HG02610 (cell line): ENCODE data around the gene GTSE1.

Source experiments
- ATAC-seq: cut with Tn5 transposase; IDR thresholded peaks from one replicate; pipeline ENCODE4 v1.9.1; 2021; ENCODE audit warnings: mild to moderate bottlenecking, moderate library complexity; ENCODE audit not compliant: unreplicated experiment

GTSE1 gene

DNA sequence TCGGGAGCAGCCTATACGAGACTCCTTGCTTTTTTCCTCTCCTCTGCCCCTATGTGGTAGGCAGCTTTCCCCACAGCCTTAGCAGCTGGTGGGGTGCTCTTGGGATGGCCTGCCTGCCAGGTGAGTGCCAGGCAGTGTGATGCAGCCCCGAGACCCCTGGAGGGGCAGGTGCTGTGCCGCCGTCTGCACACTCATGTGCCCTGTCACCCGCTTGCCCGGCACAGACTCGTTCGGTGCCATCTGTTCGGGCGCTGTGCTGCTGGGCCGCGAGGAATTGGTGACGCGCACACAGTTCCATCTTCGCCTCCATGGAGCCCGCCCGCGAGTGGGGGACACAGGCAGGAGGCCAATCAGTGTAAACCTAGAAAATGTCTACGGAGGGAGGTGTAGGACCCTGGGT is 54.0 kb downstream of the GTSE1 start:
- no peak for ATAC-seq

DNA sequence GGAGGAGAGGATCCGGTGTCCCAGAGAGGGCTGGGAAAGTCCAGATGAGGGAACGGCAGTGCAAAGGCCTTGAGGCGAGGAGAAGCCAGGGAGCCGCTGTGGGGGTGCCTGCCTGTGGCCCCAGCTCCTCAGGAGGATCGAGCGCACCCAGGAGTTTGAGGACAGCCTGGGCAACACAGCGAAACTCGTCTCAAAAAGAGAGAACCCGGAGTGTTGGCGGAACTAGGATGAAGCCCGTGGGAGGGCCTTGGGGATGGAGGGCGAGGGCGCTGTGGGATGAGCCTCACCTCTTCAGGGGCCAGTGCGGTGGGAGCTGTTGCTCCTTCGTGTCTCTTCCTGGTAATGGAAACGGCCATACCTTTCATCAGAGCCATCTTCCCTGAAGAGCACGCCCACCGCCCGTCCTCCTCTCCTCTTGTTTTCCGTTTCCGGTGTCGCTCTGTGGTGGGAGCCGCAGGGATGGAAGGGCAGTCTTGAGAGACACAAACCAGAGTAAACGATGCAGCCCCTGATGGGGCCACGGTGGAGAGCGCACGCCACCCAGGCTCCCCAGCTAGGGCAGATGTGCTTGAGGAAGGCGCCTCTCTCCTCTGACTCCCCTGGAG is 54.6 kb downstream of the GTSE1 start:
- no peak for ATAC-seq

DNA sequence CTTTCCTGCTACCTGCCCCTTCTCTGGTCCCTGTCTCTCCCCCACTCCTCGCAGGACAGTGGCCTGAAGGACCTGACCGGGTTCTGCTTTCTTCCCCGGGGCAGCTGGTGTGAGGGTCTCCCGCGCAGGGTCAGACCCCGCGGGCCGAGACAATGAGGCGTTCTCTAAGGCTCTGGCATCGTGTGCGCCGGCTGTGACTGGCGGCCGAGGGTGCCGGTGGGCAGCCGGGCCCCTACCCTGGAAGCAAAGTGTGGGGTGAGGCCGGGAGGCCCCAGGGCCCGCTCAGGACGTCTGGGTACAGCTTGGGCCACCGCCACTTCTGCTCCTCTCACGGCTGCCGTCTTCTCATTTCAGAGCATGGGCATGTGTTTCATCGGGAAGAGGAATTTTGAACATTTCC is 55.1 kb downstream of the GTSE1 start:
- ATAC-seq, result no peak

DNA sequence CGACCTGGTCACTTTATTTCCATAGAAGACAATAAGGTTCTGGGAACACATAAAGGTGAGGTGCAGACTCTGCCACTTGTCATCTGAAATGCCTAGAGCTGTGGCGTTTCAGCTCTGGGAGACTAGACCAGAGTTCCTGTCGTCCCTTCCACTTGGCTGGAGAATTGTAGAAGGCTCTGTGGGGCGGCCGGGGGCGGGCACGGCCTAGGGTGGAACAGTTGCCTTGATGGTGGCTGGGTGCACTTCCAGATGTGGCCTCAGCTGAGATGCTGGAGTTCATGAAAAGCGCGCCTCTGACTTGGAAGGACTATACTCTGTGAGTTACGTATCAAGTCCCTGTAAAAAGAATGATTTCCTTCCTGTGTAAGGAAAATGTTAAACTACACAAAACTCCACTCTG is 55.6 kb downstream of the GTSE1 start:
- no peak for ATAC-seq

DNA sequence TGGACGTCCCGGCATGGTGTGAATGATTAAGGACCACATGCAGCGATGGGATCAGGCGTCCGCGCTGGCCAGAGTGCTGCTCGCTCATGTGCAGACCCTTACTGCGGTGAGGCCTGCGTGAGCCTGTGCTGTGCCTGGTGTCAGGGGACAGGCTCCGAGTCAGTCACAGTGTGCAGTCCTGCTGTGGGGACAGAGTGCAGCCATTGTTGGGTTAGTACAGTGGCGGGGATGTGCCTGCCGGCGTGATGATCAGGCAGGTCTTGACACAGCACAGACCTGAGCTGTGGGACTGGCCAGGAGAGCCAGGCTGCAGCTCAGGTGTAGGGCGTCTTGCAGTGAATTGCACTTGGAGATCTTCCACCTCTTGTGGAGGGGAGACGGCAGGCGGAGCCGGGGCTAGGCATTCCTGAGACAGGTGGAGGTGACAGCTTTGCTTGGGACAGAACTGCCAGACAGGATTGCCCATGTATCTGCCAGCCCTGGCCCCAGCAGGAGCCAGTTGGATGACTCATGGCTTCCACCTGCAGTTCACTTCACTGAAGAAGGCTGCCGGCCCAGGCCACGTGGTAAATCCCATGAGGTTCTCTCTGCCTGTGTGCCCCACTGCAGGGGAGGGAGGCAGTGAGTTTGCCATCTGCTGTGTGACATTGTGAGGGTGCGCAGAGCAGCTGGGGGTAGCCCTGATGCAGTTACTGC is 56.2 kb downstream of the GTSE1 start:
- ATAC-seq, result no peak

DNA sequence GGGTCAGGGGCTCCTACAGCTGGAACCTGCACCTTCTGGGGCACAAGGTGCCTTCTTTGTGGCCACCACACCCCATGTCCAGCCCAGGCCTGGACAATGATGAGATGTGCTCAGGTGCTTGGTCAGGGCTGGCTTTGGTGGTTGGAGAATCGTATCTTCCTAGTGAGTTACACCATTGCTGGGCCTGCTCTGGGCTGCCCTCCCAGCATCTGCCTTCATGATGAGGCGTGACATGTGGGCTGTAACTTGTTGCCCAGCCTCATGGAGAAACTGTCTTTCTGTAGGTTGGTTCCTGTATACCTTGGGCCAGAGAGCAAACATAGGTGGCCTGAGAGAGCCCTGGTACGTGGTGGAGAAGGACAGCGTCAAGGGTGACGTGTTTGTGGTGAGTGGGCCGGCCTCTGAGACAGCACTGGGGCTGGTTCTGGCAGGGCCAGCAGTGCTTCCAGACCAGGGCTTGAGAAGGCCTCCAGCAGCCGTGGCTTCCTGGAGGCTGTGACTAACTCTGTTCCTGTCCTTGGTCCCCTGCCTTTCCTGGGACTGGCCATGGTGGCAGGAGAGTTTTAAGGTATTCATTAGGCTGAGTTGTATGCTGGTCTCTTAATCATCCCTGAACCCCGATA is 56.9 kb downstream of the GTSE1 start:
- no peak for ATAC-seq

DNA sequence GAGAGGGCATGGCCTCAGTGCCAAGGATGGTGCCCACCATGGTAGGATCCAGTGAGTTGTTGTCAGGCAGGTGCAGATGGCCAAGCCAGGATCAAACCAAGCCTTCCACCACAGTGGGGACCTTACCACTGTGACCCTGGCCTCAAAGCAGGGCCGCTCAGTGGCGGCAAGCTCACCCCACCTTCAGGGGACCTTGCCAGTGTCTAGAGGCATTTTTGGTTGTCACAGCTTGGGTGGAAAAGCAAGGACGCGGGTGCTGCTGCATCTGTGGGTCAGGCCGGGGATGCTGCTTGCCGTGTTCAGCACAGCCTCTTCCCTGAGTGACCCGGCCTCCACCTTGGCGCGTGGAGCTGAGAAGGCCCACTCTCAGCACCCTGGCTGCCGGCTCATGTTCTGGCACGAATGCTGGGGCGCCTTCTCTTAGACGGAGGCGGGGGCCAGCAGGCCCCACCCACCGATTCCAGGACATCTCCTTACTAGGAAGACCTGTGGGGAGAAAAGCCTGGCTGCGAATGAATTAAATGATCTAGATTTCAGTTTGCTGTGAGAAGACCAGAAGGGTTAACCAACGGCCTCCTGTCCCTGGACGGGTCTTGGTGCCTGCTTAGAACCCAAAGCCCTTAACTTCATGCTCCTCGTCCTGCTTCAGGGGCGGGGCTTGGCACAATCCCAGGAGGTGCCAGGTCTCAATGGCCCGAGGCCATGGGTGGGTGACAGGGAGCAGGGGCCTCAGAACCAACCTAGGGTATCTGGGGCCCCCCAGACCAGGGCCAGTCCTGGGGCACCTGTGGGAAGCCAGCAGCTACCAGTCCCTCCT is 57.7 kb downstream of the GTSE1 start:
- no peak for ATAC-seq

DNA sequence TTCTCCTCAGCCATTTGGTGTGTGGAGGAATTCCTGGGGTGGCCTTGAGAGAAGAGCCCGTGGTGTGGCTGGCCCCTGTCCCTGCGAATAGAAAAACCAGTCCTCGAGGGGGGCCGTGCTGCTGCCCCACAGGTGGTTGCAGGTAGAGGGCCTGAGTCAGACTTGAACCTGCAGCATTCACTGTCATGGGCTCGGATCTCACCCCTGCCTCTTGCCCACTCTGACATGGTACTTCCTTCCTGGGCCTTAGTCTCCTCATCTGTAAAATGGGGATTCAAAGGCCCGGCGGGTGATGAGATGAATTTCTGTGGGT is 58.3 kb downstream of the GTSE1 start:
- ATAC-seq, result no peak

GRCh38 chr22:46355369-46355995 is 58.8 kb downstream of the GTSE1 start:
- no peak for ATAC-seq

DNA sequence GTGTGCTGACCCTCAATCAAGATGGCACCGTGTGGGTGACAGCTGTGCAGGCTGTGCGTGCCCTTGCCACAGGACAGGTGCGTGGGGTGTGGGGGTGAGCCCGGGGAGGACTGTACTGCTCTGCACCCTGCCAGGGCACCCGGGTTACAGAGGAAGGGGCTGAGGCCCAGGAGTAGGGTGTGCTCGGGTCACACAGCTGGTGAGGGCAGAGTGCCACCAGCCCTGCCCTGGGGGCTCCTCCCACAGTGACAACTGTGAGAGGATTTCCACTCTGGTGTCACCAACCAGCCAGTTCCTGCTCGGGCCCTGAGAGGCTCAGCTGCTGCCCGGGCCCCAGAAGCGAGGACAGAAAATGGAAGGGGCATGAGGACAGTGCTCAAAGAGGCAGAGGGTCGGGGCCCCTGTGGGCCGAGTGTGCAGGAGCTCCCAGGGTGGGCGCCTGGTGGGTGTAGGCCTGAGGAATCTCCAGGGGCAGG is 59.4 kb downstream of the GTSE1 start:
- ATAC-seq, result no peak

GRCh38 chr22:46356496-46357480 is 60.1 kb downstream of the GTSE1 start:
- no peak for ATAC-seq

GRCh38 chr22:46357711-46358520 is 61.2 kb downstream of the GTSE1 start:
- no peak for ATAC-seq

- ATAC-seq, result no peak
Observed at GRCh38 chr22:46358766-46359165, 62.1 kb downstream of the GTSE1 start.

DNA sequence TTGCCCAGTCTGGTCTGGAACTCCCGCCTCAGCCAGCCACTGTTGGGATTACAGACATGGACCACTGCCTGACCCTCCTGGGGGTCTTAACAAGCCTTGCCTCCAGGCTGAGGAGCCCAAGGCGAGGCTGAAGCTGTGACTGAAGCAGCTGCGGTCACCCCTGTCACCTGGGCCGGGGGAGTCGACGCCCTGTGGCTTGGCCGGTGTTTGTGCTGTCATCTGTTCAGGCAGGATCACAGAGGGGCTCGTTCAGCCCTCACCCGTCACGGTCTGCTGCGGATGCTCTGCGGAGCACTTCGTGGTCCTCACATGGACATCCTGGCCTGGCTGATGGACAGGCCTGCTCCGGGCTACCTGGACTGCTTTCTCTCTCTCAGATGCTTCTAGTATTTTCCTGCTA is 62.7 kb downstream of the GTSE1 start:
- no peak for ATAC-seq

DNA sequence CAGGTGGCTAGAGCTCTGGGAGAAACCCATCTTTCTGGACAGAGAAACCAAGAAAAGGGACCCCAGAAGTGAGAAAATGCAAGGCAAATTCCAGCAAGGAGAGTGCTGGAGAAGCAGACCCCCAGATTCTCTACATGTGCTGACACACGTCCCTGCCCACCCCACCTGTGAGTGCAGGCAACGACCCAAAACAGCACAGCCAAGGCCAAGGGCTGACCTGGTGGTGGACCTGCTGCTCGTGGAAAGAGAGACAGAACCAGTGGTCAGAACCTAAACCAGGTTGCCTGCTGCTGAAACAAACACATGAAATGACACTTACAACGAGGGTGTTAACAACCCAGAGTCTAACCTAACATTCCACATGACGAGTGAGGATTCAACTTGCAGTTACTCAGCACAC is 63.4 kb downstream of the GTSE1 start:
- ATAC-seq, result no peak

DNA sequence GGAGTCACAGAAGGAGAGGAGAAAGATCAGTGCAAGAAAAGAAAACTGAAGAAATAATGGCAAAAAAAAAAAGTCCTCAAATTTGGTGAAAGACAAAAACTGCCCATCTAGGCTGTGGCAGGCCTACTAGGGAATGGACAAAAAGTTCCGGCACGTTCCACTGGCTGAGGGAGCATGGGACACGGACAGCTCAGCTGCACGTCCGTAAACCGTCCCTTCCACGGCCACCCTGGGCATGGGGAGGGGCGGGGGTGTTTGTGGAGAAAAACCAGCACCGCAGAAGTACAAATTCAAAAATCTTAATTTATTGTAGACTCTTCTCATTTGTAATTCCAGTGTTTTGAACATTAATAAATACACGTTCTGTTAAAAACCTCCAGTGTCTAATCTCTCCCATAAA is 64.2 kb downstream of the GTSE1 start:
- ATAC-seq, result no peak

- no peak for ATAC-seq
Observed at GRCh38 chr22:46361826-46362202, 65.1 kb downstream of the GTSE1 start.

DNA sequence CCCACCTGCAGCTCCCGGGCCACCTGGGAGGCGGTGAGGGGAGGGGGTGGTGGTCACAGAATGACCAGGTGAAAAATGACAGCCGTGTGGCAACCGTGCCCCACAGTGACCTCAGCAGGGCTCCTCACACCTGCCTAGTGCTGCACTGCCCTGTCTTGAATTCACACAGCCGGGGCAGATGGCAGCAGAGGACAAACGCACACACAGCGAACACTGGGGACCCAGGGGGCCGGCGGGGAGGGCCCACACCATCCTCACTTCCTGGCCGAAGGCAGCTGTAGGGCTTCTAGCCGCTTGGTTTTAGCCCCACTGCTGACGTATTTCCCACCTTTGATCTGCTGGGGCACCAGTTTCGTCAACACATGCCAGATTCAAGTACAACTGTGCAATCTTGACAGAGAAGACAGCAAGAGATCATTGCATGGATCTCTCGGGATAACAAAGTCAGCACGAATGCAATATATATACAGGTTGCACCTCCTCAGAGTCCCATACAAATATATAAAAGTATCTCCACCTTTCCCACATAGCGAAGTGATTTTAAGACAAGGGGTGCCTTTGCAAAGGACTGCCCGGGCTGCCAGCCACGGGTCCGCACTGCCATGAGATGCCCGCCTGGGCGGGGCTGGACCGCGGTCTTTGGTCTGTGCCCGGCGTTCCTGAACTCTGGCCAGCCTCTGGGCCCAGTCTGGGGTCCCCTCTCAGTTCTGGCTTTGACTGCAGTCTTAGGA is 65.7 kb downstream of the GTSE1 start:
- ATAC-seq, result no peak
